ENCODE measurements around the gene TNIK.

TNIK gene

GRCh38 chr3:171432548-171432947 is 27.7 kb downstream of the TNIK start:
- TF ChIP-seq POLR2AphosphoS5 (IDR thresholded peaks at IDR 0.05; ENCODE audit: low read depth, low read length) (no peak), TAF1 (IDR thresholded peaks at IDR 0.05; ENCODE audit: borderline replicate concordance, insufficient read depth, low read length) (no peak), REST (IDR thresholded peaks at IDR 0.05; ENCODE audit: insufficient read depth in 1 of 2, low read depth in 2 of 2, low read length in 2 of 2) (no peak)

DNA sequence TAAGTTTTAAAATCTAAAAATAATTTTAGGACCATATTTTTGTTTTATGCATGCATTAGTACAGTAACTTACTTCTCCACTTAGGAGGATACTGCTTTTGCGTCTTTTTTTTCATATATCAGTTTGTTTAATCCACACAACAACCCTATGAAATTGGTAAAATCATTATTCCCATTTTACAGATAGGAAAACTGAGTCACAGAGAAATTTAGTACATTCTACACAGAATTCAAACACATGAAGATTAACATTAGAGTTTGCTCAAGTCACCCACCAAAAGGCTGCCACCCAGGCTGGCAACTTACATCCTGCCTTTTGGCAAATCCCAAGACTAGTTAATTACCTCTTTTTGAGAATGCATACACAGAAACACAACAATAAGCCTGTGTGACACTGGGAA is 28.7 kb downstream of the TNIK start:
- TF ChIP-seq REST (IDR thresholded peaks at IDR 0.05; ENCODE audit: insufficient read depth in 1 of 2, low read depth in 2 of 2, low read length in 2 of 2) (no peak), POLR2AphosphoS5 (IDR thresholded peaks at IDR 0.05; ENCODE audit: low read depth, low read length) (no peak), SIN3A (IDR thresholded peaks at IDR 0.05; ENCODE audit: borderline replicate concordance, insufficient read depth, low read length) (no peak), FOXP2 (optimal IDR thresholded peaks at IDR 0.05; ENCODE audit: borderline replicate concordance, extremely low read depth, extremely low read length, insufficient read depth) (no peak), TAF1 (IDR thresholded peaks at IDR 0.05; ENCODE audit: borderline replicate concordance, insufficient read depth, low read length) (no peak)

GRCh38 chr3:171430530-171430929 is 29.7 kb downstream of the TNIK start:
- no peak for TF ChIP-seq REST (IDR thresholded peaks at IDR 0.05; ENCODE audit: insufficient read depth in 1 of 2, low read depth in 2 of 2, low read length in 2 of 2)
- no peak for TF ChIP-seq TAF1 (IDR thresholded peaks at IDR 0.05; ENCODE audit: borderline replicate concordance, insufficient read depth, low read length)
- no peak for TF ChIP-seq POLR2AphosphoS5 (IDR thresholded peaks at IDR 0.05; ENCODE audit: low read depth, low read length)
- TF ChIP-seq SIN3A (IDR thresholded peaks at IDR 0.05; ENCODE audit: borderline replicate concordance, insufficient read depth, low read length) = no peak
- no peak for TF ChIP-seq FOXP2 (optimal IDR thresholded peaks at IDR 0.05; ENCODE audit: borderline replicate concordance, extremely low read depth, extremely low read length, insufficient read depth)

DNA sequence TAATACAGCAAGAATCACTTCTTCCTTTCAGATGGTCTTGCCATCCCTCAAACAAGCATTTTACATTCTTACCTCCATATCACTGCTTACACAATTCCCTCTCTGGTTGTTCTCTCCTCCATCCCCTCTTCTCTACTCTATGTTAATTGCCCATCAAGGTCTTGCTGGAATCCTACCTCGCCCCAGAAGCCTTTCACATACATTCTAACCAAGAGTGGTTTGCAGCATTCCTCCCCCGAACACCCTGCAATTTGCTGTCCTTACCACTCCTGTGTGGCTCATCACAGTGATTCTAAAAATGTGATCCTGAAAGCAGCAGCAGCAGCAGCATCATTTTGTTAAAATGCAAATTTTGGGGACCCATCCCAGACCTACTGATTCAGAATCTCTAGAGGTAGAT is 30.6 kb downstream of the TNIK start:
- TF ChIP-seq POLR2AphosphoS5 (IDR thresholded peaks at IDR 0.05; ENCODE audit: low read depth, low read length) = no peak
- TF ChIP-seq FOXP2 (optimal IDR thresholded peaks at IDR 0.05; ENCODE audit: borderline replicate concordance, extremely low read depth, extremely low read length, insufficient read depth) = no peak
- no peak for TF ChIP-seq SIN3A (IDR thresholded peaks at IDR 0.05; ENCODE audit: borderline replicate concordance, insufficient read depth, low read length)
- no peak for TF ChIP-seq TAF1 (IDR thresholded peaks at IDR 0.05; ENCODE audit: borderline replicate concordance, insufficient read depth, low read length)
- no peak for TF ChIP-seq REST (IDR thresholded peaks at IDR 0.05; ENCODE audit: insufficient read depth in 1 of 2, low read depth in 2 of 2, low read length in 2 of 2)

DNA sequence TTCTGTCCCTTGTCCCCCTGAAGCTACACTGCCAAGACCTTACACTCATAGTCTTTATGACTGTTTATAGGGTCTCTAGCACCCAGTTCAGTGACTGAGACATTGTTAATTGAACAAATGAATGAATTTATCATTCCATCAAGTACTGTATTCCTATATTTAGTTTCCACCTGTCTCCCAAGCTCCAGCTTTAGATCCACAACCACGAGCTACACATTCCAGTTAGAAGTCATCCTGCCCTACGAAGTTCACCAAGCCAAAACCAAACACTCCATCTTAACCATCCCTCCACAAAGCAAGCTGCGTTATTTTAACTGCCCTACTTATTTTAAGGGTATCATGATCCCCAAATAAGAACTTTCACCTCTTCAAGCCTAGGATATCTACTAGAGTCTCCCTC is 31.3 kb downstream of the TNIK start:
- no peak for TF ChIP-seq SIN3A (IDR thresholded peaks at IDR 0.05; ENCODE audit: borderline replicate concordance, insufficient read depth, low read length)
- no peak for TF ChIP-seq POLR2AphosphoS5 (IDR thresholded peaks at IDR 0.05; ENCODE audit: low read depth, low read length)
- no peak for TF ChIP-seq TAF1 (IDR thresholded peaks at IDR 0.05; ENCODE audit: borderline replicate concordance, insufficient read depth, low read length)
- no peak for TF ChIP-seq FOXP2 (optimal IDR thresholded peaks at IDR 0.05; ENCODE audit: borderline replicate concordance, extremely low read depth, extremely low read length, insufficient read depth)
- TF ChIP-seq REST (IDR thresholded peaks at IDR 0.05; ENCODE audit: insufficient read depth in 1 of 2, low read depth in 2 of 2, low read length in 2 of 2) = no peak

Measured in PFSK-1 (cell line).